DMS79 treated with DMSO at 0.1 percent for 48 hours (cell line): Measurements from ENCODE around the gene SLC30A2.

Experiments
- DNase-seq: peaks from one replicate; lab custom pipeline; 2025; lab: John Stamatoyannopoulos, UW

SLC30A2 gene

GRCh38 chr1:26021647-26022403, 24.1 kb downstream of the SLC30A2 start, which contains the start of gene EXTL1:
Gene EXTL1 (plus strand): TSS chr1:26021775. CDS start chr1:26022647, 872 bp downstream.
- no peak for DNase-seq

GRCh38 chr1:26020941-26021646, 24.8 kb downstream of the SLC30A2 start:
- no peak for DNase-seq

GRCh38 chr1:26020330-26020768, 25.6 kb downstream of the SLC30A2 start:
- DNase-seq = no peak

GRCh38 chr1:26019641-26020315, 26.1 kb downstream of the SLC30A2 start:
- no peak for DNase-seq

GRCh38 chr1:26017606-26018005, 28.3 kb downstream of the SLC30A2 start:
- DNase-seq = no peak

- DNase-seq = no peak
These were observed 28.9 kb downstream of the SLC30A2 start for GRCh38 chr1:26016953-26017545.

- DNase-seq = peak; percentile 21
These were observed 29.5 kb downstream of the SLC30A2 start for GRCh38 chr1:26016258-26016952.

- no peak for DNase-seq
These were observed 30.6 kb downstream of the SLC30A2 start for GRCh38 chr1:26015358-26015757.

GRCh38 chr1:26014179-26014578, 31.7 kb downstream of the SLC30A2 start:
- DNase-seq = no peak

- DNase-seq = no peak
These were observed 33.1 kb downstream of the SLC30A2 start for GRCh38 chr1:26012864-26013263.

GRCh38 chr1:26010825-26011224, 35.1 kb downstream of the SLC30A2 start:
- peak; percentile 55 for DNase-seq

GRCh38 chr1:26009796-26010447, 36.0 kb downstream of the SLC30A2 start:
- no peak for DNase-seq

GRCh38 chr1:26006710-26007109, 39.2 kb downstream of the SLC30A2 start:
- no peak for DNase-seq

GRCh38 chr1:26005434-26006105, 40.3 kb downstream of the SLC30A2 start:
- no peak for DNase-seq

- peak; percentile 73 for DNase-seq
These were observed 42.2 kb downstream of the SLC30A2 start for GRCh38 chr1:26003756-26004155.

GRCh38 chr1:26003262-26003661, 42.7 kb downstream of the SLC30A2 start:
- DNase-seq = no peak

- DNase-seq = no peak
These were observed 46.7 kb downstream of the SLC30A2 start for GRCh38 chr1:25999041-25999800.

- peak; percentile 99 for DNase-seq
These were observed 47.8 kb downstream of the SLC30A2 start, which contains the start of gene PAFAH2 for GRCh38 chr1:25997828-25998761. Gene PAFAH2 (minus strand): TSS chr1:25998063. CDS start chr1:25990816, 7,247 bp downstream.
